Right atrium auricular region (tissue), 2 donors: ENCODE measurements around the gene CYP19A1. TPM values are rescaled to one million over a fixed set of nuclear protein-coding genes. Genes with fewer than 3 reads are reported as not detected.

ENCODE experiments used
- DNase-seq: peaks from one replicate; pipeline ENCODE4 v3.0.0-alpha.2; 2019; ENCODE audit warnings: low spot score
- H3K27ac ChIP-seq, 2 donors: fragments of 200-600 bp; sonication (generic); 1 replicate in 1 of 2; 2 replicates in 1 of 2; pipeline ENCODE4 v1.5.1; 2016 to 2019
- H3K27me3 ChIP-seq, 2 donors: fragments of 200-600 bp; sonication (generic); one replicate each; pipeline versions ENCODE4 v1.5.1 to v1.6.0; 2017 to 2019
- H3K36me3 ChIP-seq: fragments of 200-600 bp; sonication (generic); one replicate; pipeline ENCODE4 v1.5.1; 2016
- H3K4me1 ChIP-seq, 2 donors: fragments of 200-600 bp; sonication (generic); one replicate each; pipeline versions ENCODE4 v1.5.1 to v1.6.0; 2017 to 2019
- H3K4me3 ChIP-seq, 2 donors: fragments of 200-600 bp; sonication (generic); 1 replicate in 1 of 2; 2 replicates in 1 of 2; pipeline ENCODE4 v1.5.1; 2017 to 2019; ENCODE audit warnings: mild to moderate bottlenecking in 1 of 2, moderate library complexity in 1 of 2
- H3K9me3 ChIP-seq, 2 donors: fragments of 200-600 bp; sonication (generic); one replicate each; pipeline ENCODE4 v1.5.1; 2019
- total RNA-seq, 2 donors: library from RNA; depleted of rRNA; stranded (reverse); fragments of >200 nt; gene quantifications; one replicate each; pipeline ENCODE4 v1.1.0, GENCODE V29; 2016
- TF ChIP-seq, protein P1 (sequence below), 2 donors: fragments of 200-600 bp; sonication (generic); IDR thresholded peaks; one replicate each; pipeline ENCODE4 v1.5.1; 2019; ENCODE audit warnings: antibody characterized with exemption in 2 of 2

The CYP19A1 gene
- total RNA-seq, 2 donors from 2014 or later: 2.4 TPM; not detected in 1

DNA sequence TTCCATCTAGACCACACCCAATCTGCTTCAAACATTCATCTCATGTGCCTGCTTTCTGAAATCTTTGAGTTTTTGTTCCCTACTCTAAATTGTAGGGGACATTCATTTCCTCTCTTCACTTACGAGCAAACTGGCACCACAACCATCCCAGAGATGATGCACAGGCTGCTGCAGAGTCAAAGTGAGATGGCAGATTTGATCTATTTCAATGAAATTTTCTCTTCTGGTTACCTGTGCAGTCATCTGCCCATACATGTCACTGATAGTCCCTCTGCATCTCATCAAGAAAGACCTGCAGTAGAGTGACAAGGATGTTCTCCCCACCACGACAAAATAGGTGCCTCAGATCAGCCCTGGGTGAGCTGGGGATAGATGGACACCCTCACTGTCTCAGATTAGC, 125.5 kb downstream of the CYP19A1 start:
- no peak for DNase-seq
- no peaks in the 10 kb centered on the region for H3K36me3 ChIP-seq
- H3K27me3 ChIP-seq: no peaks in the 10 kb centered on the region
- no peaks in the 10 kb centered on the region for H3K4me1 ChIP-seq
- H3K27ac ChIP-seq: no peak overlapping the region
- H3K9me3 ChIP-seq: no peaks in the 10 kb centered on the region
- TF ChIP-seq, protein P1, sequence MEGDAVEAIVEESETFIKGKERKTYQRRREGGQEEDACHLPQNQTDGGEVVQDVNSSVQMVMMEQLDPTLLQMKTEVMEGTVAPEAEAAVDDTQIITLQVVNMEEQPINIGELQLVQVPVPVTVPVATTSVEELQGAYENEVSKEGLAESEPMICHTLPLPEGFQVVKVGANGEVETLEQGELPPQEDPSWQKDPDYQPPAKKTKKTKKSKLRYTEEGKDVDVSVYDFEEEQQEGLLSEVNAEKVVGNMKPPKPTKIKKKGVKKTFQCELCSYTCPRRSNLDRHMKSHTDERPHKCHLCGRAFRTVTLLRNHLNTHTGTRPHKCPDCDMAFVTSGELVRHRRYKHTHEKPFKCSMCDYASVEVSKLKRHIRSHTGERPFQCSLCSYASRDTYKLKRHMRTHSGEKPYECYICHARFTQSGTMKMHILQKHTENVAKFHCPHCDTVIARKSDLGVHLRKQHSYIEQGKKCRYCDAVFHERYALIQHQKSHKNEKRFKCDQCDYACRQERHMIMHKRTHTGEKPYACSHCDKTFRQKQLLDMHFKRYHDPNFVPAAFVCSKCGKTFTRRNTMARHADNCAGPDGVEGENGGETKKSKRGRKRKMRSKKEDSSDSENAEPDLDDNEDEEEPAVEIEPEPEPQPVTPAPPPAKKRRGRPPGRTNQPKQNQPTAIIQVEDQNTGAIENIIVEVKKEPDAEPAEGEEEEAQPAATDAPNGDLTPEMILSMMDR (IDR thresholded peaks at IDR 0.05): no peak
- H3K4me3 ChIP-seq: no peak overlapping the region

DNA sequence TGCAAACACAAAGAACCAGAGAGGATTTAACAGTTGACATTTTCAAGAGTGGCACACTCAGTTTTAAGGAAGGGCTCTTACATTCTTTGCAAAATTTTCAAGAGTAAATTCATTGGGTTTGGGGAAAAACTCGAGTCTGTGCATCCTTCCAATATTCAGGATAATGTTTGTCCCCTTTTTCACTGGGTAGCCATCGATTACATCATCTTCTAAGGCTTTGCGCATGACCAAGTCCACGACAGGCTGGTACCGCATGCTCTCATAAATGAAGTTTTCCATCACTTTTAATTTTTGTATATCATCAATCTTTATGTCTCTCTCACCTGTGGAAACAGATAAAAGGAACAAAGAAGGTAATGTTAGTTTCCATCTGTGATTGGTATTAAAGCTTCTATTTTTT, 126.2 kb downstream of the CYP19A1 start:
- Histone ChIP-seq H3K27ac (no peak overlapping the region), H3K4me1 (no peaks in the 10 kb centered on the region), H3K27me3 (no peaks in the 10 kb centered on the region), H3K36me3 (no peaks in the 10 kb centered on the region), H3K9me3 (no peaks in the 10 kb centered on the region), H3K4me3 (no peak overlapping the region)
- DNase-seq: no peak
- TF ChIP-seq, protein P1 (IDR thresholded peaks at IDR 0.05): no peak

DNA sequence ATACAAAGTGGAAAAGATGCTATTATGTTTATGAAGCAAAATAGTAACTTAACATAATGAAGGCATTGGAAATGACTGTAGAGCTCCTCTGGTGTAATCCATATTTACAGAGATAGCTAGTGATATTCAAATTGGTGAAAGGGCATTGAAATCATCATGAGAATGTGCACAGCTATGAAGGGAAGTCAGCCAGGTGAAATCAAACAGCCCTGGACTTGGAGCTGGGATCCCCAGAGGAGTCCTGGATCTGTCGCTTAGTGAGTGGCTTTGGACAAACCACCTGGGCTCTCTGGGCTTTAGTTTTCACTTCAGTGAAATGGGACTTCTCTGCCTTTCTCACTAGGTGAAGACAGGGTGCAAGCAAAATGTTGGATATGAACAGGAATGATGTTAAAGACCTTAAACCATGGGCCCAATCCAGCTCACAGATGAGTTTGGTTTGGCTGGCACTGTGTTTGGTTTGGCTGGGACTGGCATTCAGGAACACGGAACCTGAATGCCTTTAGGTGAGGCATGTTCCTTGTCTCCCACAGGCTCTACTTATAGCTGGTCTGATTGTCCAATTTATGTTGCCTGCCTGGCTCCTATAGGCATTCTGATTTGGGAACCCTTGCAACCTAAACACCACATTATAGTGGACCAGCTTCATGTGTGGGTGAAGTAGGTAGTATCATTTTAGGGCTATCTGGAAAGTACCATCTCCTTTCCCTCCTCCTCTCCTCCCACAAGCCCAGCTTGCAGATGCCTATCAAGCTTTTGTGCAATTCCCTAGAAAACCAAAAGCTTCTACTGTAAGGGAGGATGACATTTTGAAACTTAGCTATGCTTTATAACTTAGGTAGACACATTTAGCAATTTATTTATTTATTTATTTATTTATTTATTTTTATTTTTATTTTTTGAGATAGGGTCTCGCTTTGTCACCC, 133.1 kb downstream of the CYP19A1 start:
- TF ChIP-seq, protein P1 (IDR thresholded peaks at IDR 0.05): no peak
- Histone ChIP-seq H3K27me3 (no peaks in the 10 kb centered on the region), H3K27ac (no peak overlapping the region), H3K4me1 (no peaks in the 10 kb centered on the region), H3K36me3 (no peaks in the 10 kb centered on the region), H3K4me3 (no peak overlapping the region), H3K9me3 (no peaks in the 10 kb centered on the region)
- DNase-seq: no peak

DNA sequence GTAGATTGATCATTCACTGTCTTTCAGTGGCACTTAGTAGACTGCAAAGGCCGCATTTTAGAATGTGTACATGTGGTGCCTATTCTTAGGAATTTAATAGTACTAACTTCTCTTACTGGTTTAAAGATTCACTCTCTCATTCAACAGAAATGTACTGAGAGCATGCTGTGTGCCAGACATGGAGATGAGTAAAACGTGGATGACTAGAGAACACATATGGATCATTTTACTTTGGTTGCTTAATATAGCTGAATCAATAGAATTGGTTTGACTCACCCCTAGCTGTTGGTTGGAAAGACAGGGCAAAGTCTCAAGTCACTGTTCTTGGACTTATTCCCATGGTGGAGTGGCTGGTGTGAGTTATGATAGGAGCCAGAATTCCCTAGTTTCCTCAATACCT, 134.6 kb downstream of the CYP19A1 start:
- Histone ChIP-seq H3K4me3 (no peak overlapping the region), H3K4me1 (no peaks in the 10 kb centered on the region), H3K36me3 (no peaks in the 10 kb centered on the region), H3K9me3 (no peaks in the 10 kb centered on the region), H3K27me3 (no peaks in the 10 kb centered on the region), H3K27ac (no peak overlapping the region)
- no peak for DNase-seq
- TF ChIP-seq, protein P1 (IDR thresholded peaks at IDR 0.05): no peak

DNA sequence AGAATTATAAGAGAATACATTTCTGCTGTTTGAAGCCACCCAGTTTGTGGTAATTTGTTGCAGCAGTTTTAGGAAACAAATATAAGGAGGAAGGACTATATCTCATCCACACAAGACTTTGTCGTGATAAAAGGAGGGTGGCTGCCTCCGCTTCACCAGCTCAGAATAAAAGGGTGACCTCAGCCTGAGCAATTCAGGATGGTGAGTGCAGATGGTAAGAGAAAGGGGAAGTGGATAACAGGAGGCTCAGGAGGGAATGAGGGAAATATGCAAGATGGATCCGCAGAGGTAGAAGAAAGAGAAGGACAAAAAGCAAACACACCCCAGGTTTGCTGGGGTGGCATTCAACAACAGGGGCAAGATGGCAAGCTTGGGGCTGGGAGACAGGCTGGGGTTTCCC, 135.6 kb downstream of the CYP19A1 start:
- Histone ChIP-seq H3K9me3 (no peaks in the 10 kb centered on the region), H3K36me3 (no peaks in the 10 kb centered on the region), H3K4me1 (no peaks in the 10 kb centered on the region), H3K4me3 (no peak overlapping the region), H3K27ac (no peak overlapping the region), H3K27me3 (no peaks in the 10 kb centered on the region)
- TF ChIP-seq, protein P1 (IDR thresholded peaks at IDR 0.05): no peak
- DNase-seq: no peak
